Panc1 (cell line): Measurements from ENCODE around the gene ABI1. TPM values are rescaled to one million over a fixed set of nuclear protein-coding genes. Genes with fewer than 3 reads are reported as not detected.

ENCODE experiments used
- ATAC-seq: fragments of 200-7000 bp; cut with Tn5 transposase; 2 replicates; pipeline ENCODE4 v1.9.1; 2020; ENCODE audit warnings: mild to moderate bottlenecking, moderate library complexity
- BruUV-seq: library from RNA; stranded (reverse); fragments of 400-500 nt; replicated peaks from 2 replicates; lab custom pipeline; 2021; lab: Mats Ljungman, UMichigan
- CTCF ChIA-PET: fragments of 300-600 bp; sonication (Branson Sonifier 250); formaldehyde crosslinking; loops from one replicate; lab custom pipeline; 2022; ENCODE audit warnings: antibody characterized with exemption; lab: Charles Lee
- POLR2A ChIA-PET: fragments of 300-600 bp; sonication (Branson Sonifier 250); formaldehyde crosslinking; loops from one replicate; lab custom pipeline; 2022; ENCODE audit warnings: antibody characterized with exemption; lab: Charles Lee
- DNase-seq: peaks from one replicate; pipeline ENCODE4 v3.0.0-alpha.2; 2010; ENCODE audit warnings: low read depth, low spot score
- H3K27ac ChIP-seq: 2 replicates; pipeline ENCODE4 v1.5.1; 2011; ENCODE audit warnings: mild to moderate bottlenecking, low read length, inconsistent platforms
- H3K27me3 ChIP-seq: fragments of 200-500 bp; sonication (Bioruptor generic); 2 replicates; pipeline ENCODE4 v1.6.0; 2014; ENCODE audit warnings: low read length, inconsistent platforms; ENCODE audit not compliant: control insufficient read depth, insufficient read depth
- H3K36me3 ChIP-seq: fragments of 200-500 bp; sonication (Bioruptor generic); 2 replicates; pipeline ENCODE4 v1.5.1; 2014; ENCODE audit warnings: inconsistent platforms, mild to moderate bottlenecking, low read length, moderate library complexity; ENCODE audit not compliant: control insufficient read depth, insufficient read depth
- H3K4me1 ChIP-seq: 2 replicates; pipeline ENCODE4 v1.5.1; 2011; ENCODE audit warnings: inconsistent platforms, mild to moderate bottlenecking, low read length, moderate library complexity; ENCODE audit not compliant: control insufficient read depth, insufficient read depth
- H3K4me3 ChIP-seq, 2 experiments: 2 replicates each; pipeline ENCODE4 v1.5.1; 2011 to 2012; ENCODE audit warnings: low read depth in 2 of 2, low read length in 2 of 2, mild to moderate bottlenecking in 2 of 2, inconsistent platforms in 1 of 2, moderate library complexity in 1 of 2
- H3K9me3 ChIP-seq: fragments of 200-500 bp; sonication (Bioruptor generic); 2 replicates; pipeline ENCODE4 v1.5.1; 2014; ENCODE audit warnings: low read depth, mild to moderate bottlenecking, inconsistent platforms, low read length, moderate library complexity; ENCODE audit not compliant: control insufficient read depth, insufficient read depth
- CTCF ChIP-seq: fragments of 450-650 bp; IDR thresholded peaks from 2 replicates; pipeline ENCODE4 v1.5.1; 2017; ENCODE audit warnings: mild to moderate bottlenecking
- POLR2AphosphoS5 ChIP-seq: IDR thresholded peaks from 2 replicates; pipeline ENCODE4 v1.6.1; 2012; ENCODE audit warnings: mild to moderate bottlenecking, low read depth, low read length, moderate library complexity
- REST ChIP-seq, 2 experiments: IDR thresholded peaks; 2 replicates each; pipeline ENCODE4 v1.6.1; 2011 to 2012; ENCODE audit warnings: low read depth in 2 of 2, control low read depth in 1 of 2, low read length in 1 of 2, mild to moderate bottlenecking in 1 of 2, moderate library complexity in 1 of 2; ENCODE audit not compliant: insufficient read depth in 1 of 2
- SIN3A ChIP-seq: IDR thresholded peaks from 2 replicates; pipeline ENCODE4 v1.6.1; 2012; ENCODE audit warnings: low read depth, mild to moderate bottlenecking, low read length, moderate library complexity, borderline replicate concordance; ENCODE audit not compliant: insufficient read depth
- TCF7L2 ChIP-seq: IDR thresholded peaks from 2 replicates; pipeline ENCODE4 v1.6.1; 2011; ENCODE audit warnings: mild to moderate bottlenecking, low read depth, low read length, inconsistent platforms
- in situ Hi-C: cut with HindIII; loops from 2 replicates; pipeline ENCODE4 v1.10.0; 2016; ENCODE audit warnings: low sequenced_read_pairs, low pct_unique_long_range_greater_than_20kb
- intact Hi-C: fragments of 100-400 bp; cut with micrococcal nuclease; formaldehyde crosslinking; loops from one replicate; pipeline ENCODE4 v1.10.0; 2022; ENCODE audit not compliant: unreplicated experiment
- total RNA-seq: library from RNA; stranded (reverse); gene quantifications from one replicate; pipeline ENCODE4 v1.2.1, GENCODE V29; 2021; ENCODE audit not compliant: unreplicated experiment

ABI1 gene
- total RNA-seq, 1 experiment from 2014 or later: 35.2 TPM

GRCh38 chr10:26699631-26700030 lies 161.1 kb downstream of the ABI1 start:
- H3K27me3 ChIP-seq: no peaks in the 10 kb centered on the region
- TF ChIP-seq CTCF (no peak), REST (IDR thresholded peaks at IDR 0.05; ENCODE audit: insufficient read depth in 1 of 2, low read depth in 2 of 2, low read length in 1 of 2) (no peak)
- H3K9me3 ChIP-seq: no peaks in the 10 kb centered on the region
- BruUV-seq: no TSS peak
- in situ Hi-C loops (no loop called here), intact Hi-C loops (no loop called here)
- no peaks in the 10 kb centered on the region; the same call in 1 of the 2 replicates for H3K4me1 ChIP-seq
- ChIA-PET CTCF (no interaction called here), POLR2A (no interaction called here)
- H3K4me3 ChIP-seq: no peak overlapping the region
- H3K36me3 ChIP-seq: peaks cover 6% of the 10 kb centered on the region; the same call in 1 of the 2 replicates
- DNase-seq: no peak
- H3K27ac ChIP-seq: no peak overlapping the region
- no peak for ATAC-seq

GRCh38 chr10:26698909-26699308 lies 161.8 kb downstream of the ABI1 start:
- peak overlapping the region; percentile 71 to 81; a peak in 3 of 4 replicates for H3K4me3 ChIP-seq
- TF ChIP-seq CTCF (no peak), POLR2AphosphoS5 (no peak), TCF7L2 (no peak), REST (IDR thresholded peaks at IDR 0.05; ENCODE audit: insufficient read depth in 1 of 2, low read depth in 2 of 2, low read length in 1 of 2) (no peak), SIN3A (no peak)
- no TSS peak for BruUV-seq
- H3K27me3 ChIP-seq: no peaks in the 10 kb centered on the region
- CTCF ChIA-PET: no interaction called here
- ATAC-seq (no peak), DNase-seq (no peak)
- intact Hi-C loops: no loop called here
- in situ Hi-C loops: no loop called here
- POLR2A ChIA-PET: no interaction called here
- no peak overlapping the region for H3K27ac ChIP-seq
- H3K9me3 ChIP-seq: no peaks in the 10 kb centered on the region
- peaks cover 4% of the 10 kb centered on the region; the same call in 1 of the 2 replicates for H3K36me3 ChIP-seq
- H3K4me1 ChIP-seq: no peaks in the 10 kb centered on the region; the same call in 1 of the 2 replicates
